Muscle of leg (tissue), 11 donors: ENCODE data around the gene TCEAL7. TPM values are rescaled to one million over a fixed set of nuclear protein-coding genes. Genes with fewer than 3 reads are reported as not detected.
A peak's percentile ranks its signal among the peaks of the same experiment; 100 is the strongest.

Experiments
- DNase-seq: peaks from one replicate; pipeline ENCODE4 v3.0.0; 2013
- H3K27ac ChIP-seq: one replicate; pipeline ENCODE4 v1.5.1; 2013; ENCODE audit warnings: mild to moderate bottlenecking, low read length, control low read depth
- H3K27me3 ChIP-seq: one replicate; pipeline ENCODE4 v1.6.1; 2013; ENCODE audit warnings: low read length; ENCODE audit not compliant: control insufficient read depth, insufficient read depth
- H3K36me3 ChIP-seq: one replicate; pipeline ENCODE4 v1.6.1; 2013; ENCODE audit warnings: low read length; ENCODE audit not compliant: control insufficient read depth, insufficient read depth
- H3K4me1 ChIP-seq: one replicate; pipeline ENCODE4 v1.6.1; 2013; ENCODE audit warnings: low read length; ENCODE audit not compliant: control insufficient read depth, insufficient read depth
- H3K4me3 ChIP-seq: one replicate; pipeline ENCODE4 v1.5.1; 2013; ENCODE audit warnings: low read length, control low read depth
- H3K9me3 ChIP-seq: replicated peaks from 2 replicates; pipeline ENCODE4 v1.6.1; 2013; ENCODE audit warnings: low read depth, low read length; ENCODE audit not compliant: control insufficient read depth
- WGBS: methylation state at CpG from one replicate; pipeline ENCODE4 v1.1.5; 2013; ENCODE audit warnings: missing lambda C conversion rate; ENCODE audit not compliant: insufficient coverage; 5-methylcytosine and 5-hydroxymethylcytosine counted together
- polyA plus RNA-seq, 8 donors: library from polyadenylated mRNA; unstranded; fragments of 120-200 nt; gene quantifications; one replicate each; pipeline versions ENCODE4 v1.2.1 to v1.2.3, GENCODE V29; 2013; ENCODE audit warnings: inconsistent platforms in 1 of 8, low replicate concordance in 1 of 8; ENCODE audit not compliant: insufficient read length in 8 of 8, insufficient read depth in 1 of 8
- total RNA-seq: library from RNA; stranded (reverse); fragments of 120-200 nt; gene quantifications from one replicate; pipeline ENCODE4 v1.2.4, GENCODE V29; 2013

TCEAL7 gene
- total and polyA plus RNA-seq, 9 donors, result 155 to 391 (median 260) TPM

GRCh38 chrX:103360916-103361315 lies 30.9 kb downstream of the TCEAL7 start:
- DNase-seq, result no peak
- 17% methylated on average over 1 of the region's 2 CpGs for WGBS
- H3K9me3 ChIP-seq, result no peaks in the 10 kb centered on the region
- H3K27ac ChIP-seq, result no peak overlapping the region
- peaks cover 1% of the 10 kb centered on the region for H3K4me1 ChIP-seq
- peaks cover 11% of the 10 kb centered on the region for H3K27me3 ChIP-seq
- H3K4me3 ChIP-seq, result no peak overlapping the region
- H3K36me3 ChIP-seq, result no peaks in the 10 kb centered on the region

- Histone ChIP-seq H3K4me3 (no peak overlapping the region), H3K27me3 (peaks cover 6% of the 10 kb centered on the region), H3K9me3 (no peaks in the 10 kb centered on the region), H3K4me1 (no peaks in the 10 kb centered on the region), H3K27ac (no peak overlapping the region), H3K36me3 (no peaks in the 10 kb centered on the region)
- no peak for DNase-seq
- WGBS, result no CpG with 5 or more reads among the region's 1 CpG
These were observed 31.8 kb downstream of the TCEAL7 start for GRCh38 chrX:103361798-103362197.

GRCh38 chrX:103362474-103362873 lies 32.4 kb downstream of the TCEAL7 start:
- DNase-seq, result no peak
- peaks cover 2% of the 10 kb centered on the region for H3K4me1 ChIP-seq
- no peaks in the 10 kb centered on the region for H3K36me3 ChIP-seq
- H3K4me3 ChIP-seq, result no peak overlapping the region
- WGBS, result no CpG with 5 or more reads among the region's 1 CpG
- peaks cover 5% of the 10 kb centered on the region for H3K27me3 ChIP-seq
- no peak overlapping the region for H3K27ac ChIP-seq
- no peaks in the 10 kb centered on the region for H3K9me3 ChIP-seq

- H3K9me3 ChIP-seq, result no peaks in the 10 kb centered on the region
- no peak overlapping the region for H3K4me3 ChIP-seq
- no peak for DNase-seq
- WGBS, result no CpG with 5 or more reads among the region's 2 CpGs
- H3K4me1 ChIP-seq, result peaks cover 3% of the 10 kb centered on the region
- H3K27ac ChIP-seq, result no peak overlapping the region
- H3K36me3 ChIP-seq, result no peaks in the 10 kb centered on the region
- peaks cover 7% of the 10 kb centered on the region for H3K27me3 ChIP-seq
These were observed 33.0 kb downstream of the TCEAL7 start for GRCh38 chrX:103363046-103363445.

- DNase-seq, result no peak
- peaks cover 10% of the 10 kb centered on the region for H3K27me3 ChIP-seq
- 50% methylated on average over 1 of the region's 1 CpG for WGBS
These were observed 37.5 kb downstream of the TCEAL7 start for GRCh38 chrX:103367502-103367901.

GRCh38 chrX:103369479-103369878 lies 39.4 kb downstream of the TCEAL7 start:
- DNase-seq, result no peak
- peaks cover 3% of the 10 kb centered on the region for H3K4me1 ChIP-seq

More at GRCh38 chrX:103367502-103367901, 37.5 kb downstream of the TCEAL7 start:
- H3K27ac ChIP-seq, result no peak overlapping the region
- H3K36me3 ChIP-seq, result no peaks in the 10 kb centered on the region
- H3K4me1 ChIP-seq, result peaks cover 3% of the 10 kb centered on the region
- H3K4me3 ChIP-seq, result no peak overlapping the region
- H3K9me3 ChIP-seq, result no peaks in the 10 kb centered on the region

GRCh38 chrX:103372886-103373285 lies 42.8 kb downstream of the TCEAL7 start:
- H3K27me3 ChIP-seq, result peaks cover 9% of the 10 kb centered on the region
- no peaks in the 10 kb centered on the region for H3K36me3 ChIP-seq
- no CpG with 5 or more reads among the region's 2 CpGs for WGBS
- DNase-seq, result no peak
- H3K9me3 ChIP-seq, result no peaks in the 10 kb centered on the region
- no peak overlapping the region for H3K27ac ChIP-seq
- H3K4me1 ChIP-seq, result peaks cover 2% of the 10 kb centered on the region
- no peak overlapping the region for H3K4me3 ChIP-seq

More at GRCh38 chrX:103369479-103369878, 39.4 kb downstream of the TCEAL7 start:
- H3K36me3 ChIP-seq, result no peaks in the 10 kb centered on the region
- H3K27me3 ChIP-seq, result peaks cover 10% of the 10 kb centered on the region
- no peak overlapping the region for H3K27ac ChIP-seq
- H3K4me3 ChIP-seq, result no peak overlapping the region
- no peaks in the 10 kb centered on the region for H3K9me3 ChIP-seq

- DNase-seq, result no peak
- WGBS, result no CpG with 5 or more reads among the region's 3 CpGs
These were observed 43.5 kb downstream of the TCEAL7 start for GRCh38 chrX:103373581-103373980.

GRCh38 chrX:103376118-103376978 lies 46.3 kb downstream of the TCEAL7 start, which contains the start of gene BEX3:
TSS of gene BEX3 (plus strand) at chrX:103376538. CDS start at chrX:103377522, 984 bp downstream.
- H3K36me3 ChIP-seq, result peaks cover 2% of the 10 kb centered on the region
- DNase-seq, result peak; percentile 76
- WGBS, result 32% methylated on average over 37 of the region's 62 CpGs
- H3K27ac ChIP-seq, result peak within 1 kb of the TSS; percentile 87
- H3K9me3 ChIP-seq, result no peaks in the 10 kb centered on the region
- H3K27me3 ChIP-seq, result peaks cover 12% of the 10 kb centered on the region
- peak within 1 kb of the TSS; percentile 78 for H3K4me3 ChIP-seq
- peaks cover 2% of the 10 kb centered on the region for H3K4me1 ChIP-seq

More at GRCh38 chrX:103373581-103373980, 43.5 kb downstream of the TCEAL7 start:
- no peaks in the 10 kb centered on the region for H3K9me3 ChIP-seq
- no peak overlapping the region for H3K4me3 ChIP-seq
- peaks cover 2% of the 10 kb centered on the region for H3K4me1 ChIP-seq
- no peak overlapping the region for H3K27ac ChIP-seq
- H3K36me3 ChIP-seq, result no peaks in the 10 kb centered on the region
- H3K27me3 ChIP-seq, result peaks cover 10% of the 10 kb centered on the region

GRCh38 chrX:103376979-103377324 lies 46.9 kb downstream of the TCEAL7 start:
- Histone ChIP-seq H3K27me3 (peaks cover 11% of the 10 kb centered on the region), H3K36me3 (peaks cover 2% of the 10 kb centered on the region), H3K4me3 (peak overlapping the region; percentile 78), H3K27ac (peak overlapping the region; percentile 69), H3K4me1 (peaks cover 2% of the 10 kb centered on the region), H3K9me3 (no peaks in the 10 kb centered on the region)
- 7% methylated on average over 3 of the region's 19 CpGs for WGBS
- DNase-seq, result peak; percentile 78
